NCI-H748 treated with DMSO at 0.1 percent for 48 hours (cell line): Measurements from ENCODE around the gene CDKL1.

Experiments used
- DNase-seq: peaks from one replicate; lab custom pipeline; 2025; lab: John Stamatoyannopoulos, UW

The CDKL1 gene

GRCh38 chr14:50396631-50397389, at the start of gene CDKL1:
TSS of gene CDKL1 (minus strand) at chr14:50396881. CDS start at chr14:50395868, 1,013 bp downstream.
- no peak for DNase-seq

- DNase-seq, result no peak
Measured at GRCh38 chr14:50434528-50434927, 37.8 kb upstream of the CDKL1 start.

DNA sequence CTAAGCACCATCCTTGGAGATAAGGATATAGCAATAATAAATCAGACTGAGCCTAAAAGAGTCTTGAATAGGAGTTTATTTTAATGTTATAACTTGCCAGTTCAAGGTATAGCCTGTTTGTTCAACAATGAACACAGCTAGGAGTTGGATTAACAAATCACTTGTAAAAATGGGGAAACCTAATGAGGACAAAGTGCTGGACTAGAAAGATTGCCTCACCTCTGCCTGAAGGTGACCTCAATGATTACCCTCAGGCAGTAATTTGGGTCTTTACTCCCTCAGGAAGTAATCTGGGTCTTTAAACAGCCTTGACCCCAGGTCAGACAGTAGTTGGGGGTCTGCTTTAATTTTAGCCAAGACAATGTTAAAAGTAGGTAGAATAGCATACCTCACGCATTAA, 35.5 kb upstream of the CDKL1 start:
- no peak for DNase-seq

GRCh38 chr14:50425816-50426215, 29.1 kb upstream of the CDKL1 start:
- no peak for DNase-seq

- DNase-seq, result no peak
Measured at GRCh38 chr14:50425105-50425504, 28.4 kb upstream of the CDKL1 start.

- no peak for DNase-seq
Measured at GRCh38 chr14:50423529-50423928, 26.8 kb upstream of the CDKL1 start.

DNA sequence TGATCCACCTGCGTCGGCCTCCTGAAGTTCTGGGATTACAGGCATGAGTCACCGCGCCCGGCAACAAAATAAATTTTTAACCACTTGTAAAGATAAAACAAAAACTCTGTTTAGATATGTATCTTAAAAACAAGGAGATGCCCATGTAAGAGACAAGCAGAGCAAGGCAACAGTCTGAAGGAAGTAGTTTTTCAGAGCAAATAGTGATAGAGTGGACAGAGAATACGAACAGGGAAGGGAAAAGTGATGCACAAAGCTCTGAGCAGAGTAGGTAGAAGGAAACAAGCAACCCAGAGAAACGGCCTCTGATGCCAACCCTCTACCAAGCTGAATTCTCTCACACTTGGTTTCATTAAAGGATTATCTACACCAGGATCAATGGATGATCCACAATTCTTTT, 24.8 kb upstream of the CDKL1 start:
- DNase-seq, result no peak

GRCh38 chr14:50417853-50418252, 21.2 kb upstream of the CDKL1 start:
- no peak for DNase-seq

DNA sequence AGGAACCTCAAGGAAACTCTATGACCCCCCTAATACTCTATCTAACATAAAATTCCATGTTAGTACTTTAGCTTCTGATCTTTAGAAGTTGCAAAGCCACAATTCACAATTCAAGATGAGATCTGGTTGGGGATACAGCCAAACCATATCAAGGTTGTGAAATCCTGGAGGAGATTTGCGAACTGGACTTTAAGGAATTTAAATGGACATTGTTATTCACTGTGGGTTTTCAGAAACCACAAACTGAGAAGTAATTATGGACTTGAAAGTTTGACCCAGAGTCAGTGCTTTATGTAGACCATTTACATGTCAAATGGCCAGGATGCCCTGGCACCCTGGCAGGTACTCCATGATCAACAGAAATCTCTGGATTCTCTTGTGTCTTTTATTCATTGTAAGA, 14.2 kb upstream of the CDKL1 start:
- DNase-seq, result no peak

DNA sequence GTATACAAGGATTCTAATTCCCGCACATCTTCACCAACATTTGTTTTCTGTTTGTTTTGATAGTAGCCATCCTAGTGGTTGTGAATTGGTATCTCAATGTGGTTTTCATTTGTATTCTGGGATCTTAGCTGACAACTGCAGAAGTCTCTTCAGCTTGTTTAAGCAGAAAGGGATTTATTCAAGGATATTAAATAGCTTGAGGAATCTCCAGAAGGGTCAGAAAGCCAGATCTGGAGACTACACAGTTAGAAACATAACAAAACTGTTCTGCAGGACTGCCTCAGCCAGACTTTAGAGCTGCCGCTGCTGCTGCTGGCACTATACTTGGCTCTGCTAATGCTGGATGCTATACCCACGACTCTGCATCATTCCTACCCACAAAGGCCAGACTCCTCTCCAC, 13.4 kb upstream of the CDKL1 start:
- DNase-seq, result no peak

GRCh38 chr14:50407111-50407812, 10.6 kb upstream of the CDKL1 start:
- no peak for DNase-seq

- no peak for DNase-seq
Measured at GRCh38 chr14:50403419-50403818, 6.7 kb upstream of the CDKL1 start.

DNA sequence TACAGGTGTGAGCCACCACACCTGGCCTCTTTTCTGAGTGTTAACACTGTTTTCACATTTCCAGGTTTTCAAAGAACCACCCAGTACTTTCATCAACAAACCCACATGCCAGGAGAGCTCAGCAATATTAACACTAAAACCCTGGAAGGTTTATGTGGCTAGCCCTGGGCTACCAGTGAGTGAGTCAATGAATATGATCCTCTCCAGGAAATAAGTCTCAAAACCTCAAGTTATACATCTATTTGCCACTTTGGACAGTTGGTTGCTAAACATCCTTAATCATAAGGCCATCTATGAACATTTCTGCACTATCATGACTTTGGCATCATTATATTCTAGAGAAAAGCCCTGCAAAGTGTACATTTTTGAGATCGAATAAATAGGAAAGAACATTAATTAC, 6.3 kb upstream of the CDKL1 start:
- no peak for DNase-seq

DNA sequence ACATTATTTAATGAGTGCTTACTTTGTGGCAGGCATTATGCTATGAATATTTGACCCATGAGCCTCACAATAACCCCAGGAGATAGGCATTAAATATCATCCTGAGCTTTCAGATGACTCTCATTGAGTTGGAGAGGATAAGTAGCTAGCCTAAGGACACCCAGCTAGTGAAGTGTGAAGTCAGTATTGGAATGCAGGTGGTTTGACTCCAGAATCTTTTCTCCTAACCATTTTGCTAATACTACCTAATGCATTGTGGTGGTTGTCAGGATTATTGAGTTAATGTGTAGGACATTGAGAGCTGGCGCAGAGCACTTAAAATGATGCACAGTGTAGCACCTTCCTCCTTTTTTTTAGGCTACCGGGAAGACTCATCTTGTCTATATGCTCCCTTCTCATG, 3.8 kb upstream of the CDKL1 start:
- no peak for DNase-seq

DNA sequence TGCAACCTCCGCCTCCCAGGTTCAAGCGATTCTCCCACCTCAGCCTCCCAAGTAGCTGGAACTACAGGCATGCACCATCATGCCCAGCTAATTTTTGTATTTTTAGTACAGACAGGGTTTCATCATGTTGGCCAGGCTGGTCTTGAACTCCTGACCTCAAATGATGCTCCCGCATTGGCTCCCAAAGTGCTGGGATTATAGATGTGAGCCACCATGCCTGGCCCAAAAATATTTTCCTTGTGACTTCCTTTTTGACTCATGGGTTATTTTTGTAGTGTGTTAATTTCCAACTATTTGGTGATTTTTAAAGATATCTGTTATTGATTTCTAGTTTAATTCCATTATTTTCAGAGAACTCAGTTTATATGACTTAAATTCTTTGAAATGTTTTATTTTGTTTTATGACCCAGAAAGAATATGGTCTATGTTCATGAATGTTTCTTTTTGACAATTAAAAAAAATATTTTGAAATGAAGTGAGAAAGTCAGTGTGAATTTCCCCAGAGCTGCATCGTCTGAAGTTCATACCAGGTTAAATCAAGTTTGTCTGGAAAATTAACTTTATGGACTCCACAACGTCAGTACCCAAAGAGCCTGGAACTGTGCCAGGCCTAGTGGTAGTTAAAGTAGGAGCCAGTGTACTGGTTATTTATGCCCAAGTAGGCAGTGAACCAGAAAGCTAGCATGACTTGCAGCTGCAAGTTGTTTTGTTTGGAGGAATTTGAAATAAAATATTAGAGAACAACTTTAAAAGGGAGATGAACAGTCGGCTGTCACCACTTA, 2.8 kb upstream of the CDKL1 start:
- DNase-seq, result no peak

DNA sequence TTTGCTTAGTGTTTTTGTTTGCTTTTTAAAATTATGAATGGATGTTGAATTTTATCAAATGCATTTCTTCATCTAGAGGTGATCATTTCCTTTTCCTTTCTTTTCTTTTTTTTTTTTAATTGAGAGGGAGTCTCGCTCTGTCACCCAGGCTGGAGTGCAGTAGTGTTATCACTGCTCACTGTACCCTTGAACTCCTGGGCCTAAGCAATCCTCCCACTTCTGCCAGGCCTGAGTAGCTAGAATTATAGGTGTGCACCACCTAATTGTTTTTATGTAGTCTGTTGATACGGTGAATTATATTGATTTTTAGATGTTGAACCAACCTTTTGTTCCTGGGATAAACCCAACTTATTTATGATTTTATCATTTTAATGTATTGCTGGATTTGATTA, 1.5 kb upstream of the CDKL1 start:
- no peak for DNase-seq

DNA sequence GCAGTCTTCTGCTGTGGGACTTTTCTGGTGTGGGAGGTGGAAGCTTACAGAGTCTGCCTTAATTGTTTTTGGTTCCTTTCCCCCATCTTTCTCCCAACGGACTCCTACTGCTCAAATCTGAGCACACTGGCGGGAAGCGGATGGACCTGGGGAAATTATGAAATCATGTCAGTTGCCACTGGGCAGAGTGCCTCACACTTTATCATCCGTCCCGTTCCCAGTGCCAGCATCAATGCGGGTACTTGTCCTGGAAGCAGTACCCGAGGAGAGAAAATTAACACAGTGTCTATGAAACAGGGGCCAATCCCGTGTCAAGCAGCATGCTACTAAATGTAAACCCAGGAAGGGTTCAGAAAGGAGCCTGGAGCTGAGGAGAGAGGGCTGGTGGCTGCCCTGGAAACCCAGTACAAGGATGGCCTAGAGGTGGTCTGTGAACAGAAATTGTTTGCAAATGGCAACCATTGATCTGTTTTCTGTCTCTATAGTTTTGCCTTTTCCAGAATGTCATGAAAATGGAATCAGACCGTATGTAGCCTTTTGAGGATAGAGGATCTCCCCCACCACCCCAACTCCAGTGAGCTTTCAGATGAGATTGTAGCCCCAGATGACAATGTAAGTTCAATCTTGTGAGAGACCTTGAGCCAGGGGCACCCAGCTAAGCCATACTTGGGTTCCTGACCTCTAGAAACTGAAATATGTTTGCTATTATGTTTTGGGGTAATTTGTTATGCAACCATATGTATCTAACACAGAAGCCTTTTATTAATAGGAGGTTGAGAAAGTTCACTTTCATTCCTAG, 908 bp upstream of the CDKL1 start:
- no peak for DNase-seq

- no peak for DNase-seq
Measured at GRCh38 chr14:50395448-50395847, 1.2 kb downstream of the CDKL1 start.

DNA sequence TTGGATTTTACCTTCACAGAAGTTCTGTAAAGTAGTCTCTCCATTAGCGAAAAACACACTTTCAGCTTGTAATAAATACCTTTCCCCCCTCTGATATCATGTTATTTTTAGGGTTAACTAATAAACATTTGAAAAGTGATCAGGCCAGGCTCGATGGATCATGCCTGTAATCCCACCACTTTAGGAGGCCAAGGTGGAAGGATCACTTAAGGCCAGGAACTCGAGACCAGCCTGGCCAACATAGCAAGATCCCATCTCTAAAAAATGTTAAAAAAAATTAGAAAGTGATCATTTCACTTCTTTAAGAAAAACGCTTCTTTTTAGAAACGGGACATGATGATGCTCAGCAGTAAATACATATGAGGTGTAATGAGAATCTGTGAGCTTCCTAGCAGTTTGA, 2.0 kb downstream of the CDKL1 start:
- DNase-seq, result no peak

GRCh38 chr14:50389668-50390441, 6.8 kb downstream of the CDKL1 start:
- no peak for DNase-seq

DNA sequence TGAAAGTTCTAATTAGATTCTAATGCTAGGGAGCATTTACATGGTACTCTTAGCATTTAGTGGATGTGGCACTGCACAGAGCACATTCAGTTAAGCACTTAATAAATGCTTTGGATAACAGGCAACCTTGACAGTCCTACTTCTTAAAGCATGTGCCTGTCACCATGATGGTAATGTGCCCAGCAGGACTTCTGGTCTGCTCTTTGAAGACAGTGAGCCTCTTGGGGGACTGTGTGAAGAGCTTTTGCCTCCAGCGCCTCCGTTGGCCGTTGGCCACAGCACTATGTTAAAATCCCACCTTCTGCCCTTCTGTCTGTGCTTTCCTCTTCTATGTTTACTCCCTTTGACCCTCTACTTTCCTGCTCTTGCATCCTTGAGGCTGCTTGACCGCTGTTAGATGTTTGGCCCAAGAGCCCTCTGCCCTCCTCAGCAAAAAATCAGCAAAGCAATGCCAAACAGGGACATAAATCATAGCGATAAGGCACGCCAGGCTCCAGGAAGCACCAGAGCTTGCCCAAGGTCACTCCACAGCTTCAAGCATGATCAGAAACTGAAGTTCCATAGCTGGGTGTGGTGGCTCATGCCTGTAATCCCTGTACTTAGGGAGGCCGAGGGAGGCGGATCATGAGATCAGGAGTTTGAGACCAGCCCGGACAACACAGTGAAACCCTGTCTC, 8.3 kb downstream of the CDKL1 start:
- no peak for DNase-seq
